Measurements from ENCODE around the gene DYDC1.

Gene DYDC1

DNA sequence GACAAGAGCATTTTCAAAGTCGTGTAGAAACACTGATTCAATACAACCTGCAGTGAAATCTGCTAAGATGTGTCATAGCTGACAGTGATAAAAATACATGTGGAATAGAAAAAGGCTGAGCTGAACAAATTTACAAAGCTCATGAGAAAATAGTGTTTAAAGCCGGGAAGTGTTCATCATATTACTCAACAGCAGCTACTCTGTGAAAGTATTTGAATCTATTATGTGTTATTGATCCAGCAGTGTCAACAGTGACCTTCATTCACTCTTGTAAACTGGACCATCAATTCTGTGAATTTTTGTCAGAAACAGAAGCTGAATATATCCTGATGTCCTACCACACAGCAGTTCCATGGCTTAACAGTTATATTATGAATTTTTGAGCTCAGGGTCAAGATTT lies 11.6 kb downstream of the DYDC1 start:
- TF ChIP-seq, protein P1, sequence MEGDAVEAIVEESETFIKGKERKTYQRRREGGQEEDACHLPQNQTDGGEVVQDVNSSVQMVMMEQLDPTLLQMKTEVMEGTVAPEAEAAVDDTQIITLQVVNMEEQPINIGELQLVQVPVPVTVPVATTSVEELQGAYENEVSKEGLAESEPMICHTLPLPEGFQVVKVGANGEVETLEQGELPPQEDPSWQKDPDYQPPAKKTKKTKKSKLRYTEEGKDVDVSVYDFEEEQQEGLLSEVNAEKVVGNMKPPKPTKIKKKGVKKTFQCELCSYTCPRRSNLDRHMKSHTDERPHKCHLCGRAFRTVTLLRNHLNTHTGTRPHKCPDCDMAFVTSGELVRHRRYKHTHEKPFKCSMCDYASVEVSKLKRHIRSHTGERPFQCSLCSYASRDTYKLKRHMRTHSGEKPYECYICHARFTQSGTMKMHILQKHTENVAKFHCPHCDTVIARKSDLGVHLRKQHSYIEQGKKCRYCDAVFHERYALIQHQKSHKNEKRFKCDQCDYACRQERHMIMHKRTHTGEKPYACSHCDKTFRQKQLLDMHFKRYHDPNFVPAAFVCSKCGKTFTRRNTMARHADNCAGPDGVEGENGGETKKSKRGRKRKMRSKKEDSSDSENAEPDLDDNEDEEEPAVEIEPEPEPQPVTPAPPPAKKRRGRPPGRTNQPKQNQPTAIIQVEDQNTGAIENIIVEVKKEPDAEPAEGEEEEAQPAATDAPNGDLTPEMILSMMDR (IDR thresholded peaks at IDR 0.05; ENCODE audit: extremely low read depth, missing control alignments): no peak
- DNase-seq (ENCODE audit: low spot score): no peak

DNA sequence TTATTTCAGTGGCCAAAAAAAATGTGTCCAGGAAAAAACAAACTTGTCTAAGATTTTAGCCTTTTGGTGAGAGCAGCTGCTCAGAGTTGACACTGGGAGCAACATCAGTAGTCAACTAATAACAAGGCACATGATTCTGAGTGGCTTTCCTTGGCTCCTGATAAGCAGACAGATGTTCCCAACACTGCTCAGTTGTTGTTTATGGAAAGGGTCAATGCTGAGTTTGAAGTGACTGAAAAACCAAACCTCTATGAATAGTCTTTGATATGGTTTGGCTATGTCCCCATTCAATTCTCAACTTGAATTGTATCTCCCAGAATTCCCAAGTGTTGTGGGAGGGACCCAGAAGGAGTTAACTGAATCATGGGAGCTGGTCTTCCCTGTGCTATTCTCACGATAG lies 12.3 kb downstream of the DYDC1 start:
- DNase-seq (ENCODE audit: low spot score): no peak
- TF ChIP-seq, protein P1 (IDR thresholded peaks at IDR 0.05; ENCODE audit: extremely low read depth, missing control alignments): no peak

DNA sequence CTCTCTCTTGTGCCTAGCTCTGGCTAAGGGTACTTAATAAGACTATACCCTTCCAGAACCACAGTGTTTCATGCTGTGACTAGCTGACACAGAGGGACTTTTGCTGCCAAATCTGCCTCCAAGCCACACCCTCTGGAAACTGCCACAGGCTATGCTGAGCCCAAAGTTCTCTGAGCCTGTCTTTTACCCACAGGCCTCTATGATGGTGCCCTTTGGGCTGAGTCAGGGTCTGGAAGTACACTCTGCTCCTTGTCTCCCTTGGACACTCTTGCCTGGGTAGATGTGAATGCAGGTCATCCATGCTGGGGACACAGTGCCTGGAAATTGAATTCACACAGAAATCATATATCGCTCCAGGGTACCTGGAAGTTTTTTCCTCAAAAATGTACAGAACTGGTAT lies 22.6 kb downstream of the DYDC1 start:
- TF ChIP-seq, protein P1 (IDR thresholded peaks at IDR 0.05; ENCODE audit: extremely low read depth, missing control alignments): no peak
- no peak for DNase-seq (ENCODE audit: low spot score)

DNA sequence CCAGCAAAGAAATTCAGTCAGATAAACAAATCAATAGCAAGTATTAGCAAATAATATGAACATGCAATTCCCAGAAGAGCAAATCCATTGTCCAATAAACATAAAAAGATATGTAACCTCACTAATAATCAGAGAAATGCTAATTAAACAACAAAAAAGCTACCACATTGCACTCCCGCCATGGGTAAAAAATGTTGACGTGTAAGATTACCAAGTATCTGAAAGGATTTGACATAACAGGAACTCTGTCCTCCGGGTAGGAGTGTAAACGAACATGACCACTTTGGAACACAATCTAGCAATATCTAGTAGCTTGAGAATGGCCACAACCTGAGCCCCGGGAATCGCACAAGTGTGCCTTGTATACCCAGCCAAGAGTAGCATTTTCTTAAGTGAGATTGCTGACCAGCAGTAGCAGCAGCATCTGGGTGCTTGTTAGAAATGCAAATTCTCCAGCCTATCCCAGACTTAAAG lies 31.6 kb downstream of the DYDC1 start:
- DNase-seq (ENCODE audit: low spot score): no peak
- TF ChIP-seq, protein P1 (IDR thresholded peaks at IDR 0.05; ENCODE audit: extremely low read depth, missing control alignments): no peak

DNA sequence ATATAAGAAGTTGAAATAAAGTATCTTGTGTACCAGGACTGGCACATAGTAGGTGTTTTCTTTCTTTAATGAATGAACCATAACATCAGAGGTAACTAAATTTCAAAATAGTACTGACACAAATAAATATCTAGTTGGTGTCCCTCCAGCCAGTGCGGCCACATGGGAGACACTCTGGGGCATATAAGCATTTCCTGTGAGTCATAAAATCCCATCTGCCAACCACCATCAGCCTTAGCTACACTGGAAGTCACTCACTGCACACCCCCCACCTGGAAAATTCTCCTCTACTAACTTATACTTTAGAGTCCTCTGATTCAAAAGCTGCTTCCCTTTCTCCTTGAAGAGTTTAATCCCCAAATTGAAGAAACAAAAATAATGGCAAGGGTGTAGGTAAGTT lies 32.5 kb downstream of the DYDC1 start:
- TF ChIP-seq, protein P1 (IDR thresholded peaks at IDR 0.05; ENCODE audit: extremely low read depth, missing control alignments): no peak
- no peak for DNase-seq (ENCODE audit: low spot score)

DNA sequence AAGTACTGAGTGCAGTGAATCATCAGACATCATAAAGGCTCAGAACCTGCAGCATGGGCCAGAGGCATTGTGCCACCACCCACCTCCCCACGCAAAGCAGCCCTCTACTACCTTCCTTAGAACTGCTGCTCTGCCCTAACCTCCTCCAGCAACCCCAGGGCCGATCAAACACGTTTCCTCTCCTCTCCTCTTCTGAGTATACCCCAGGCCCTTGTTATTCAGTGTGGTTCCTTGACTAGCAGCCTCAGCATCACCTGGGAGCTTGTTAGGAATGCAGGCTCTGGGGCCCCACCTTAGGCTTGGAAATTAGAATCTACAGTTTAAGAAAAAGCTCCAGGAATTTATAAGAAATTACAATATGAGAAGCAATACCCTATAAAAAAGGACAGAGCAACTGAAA lies 33.2 kb downstream of the DYDC1 start:
- DNase-seq (ENCODE audit: low spot score): no peak
- TF ChIP-seq, protein P1 (IDR thresholded peaks at IDR 0.05; ENCODE audit: extremely low read depth, missing control alignments): no peak

DNA sequence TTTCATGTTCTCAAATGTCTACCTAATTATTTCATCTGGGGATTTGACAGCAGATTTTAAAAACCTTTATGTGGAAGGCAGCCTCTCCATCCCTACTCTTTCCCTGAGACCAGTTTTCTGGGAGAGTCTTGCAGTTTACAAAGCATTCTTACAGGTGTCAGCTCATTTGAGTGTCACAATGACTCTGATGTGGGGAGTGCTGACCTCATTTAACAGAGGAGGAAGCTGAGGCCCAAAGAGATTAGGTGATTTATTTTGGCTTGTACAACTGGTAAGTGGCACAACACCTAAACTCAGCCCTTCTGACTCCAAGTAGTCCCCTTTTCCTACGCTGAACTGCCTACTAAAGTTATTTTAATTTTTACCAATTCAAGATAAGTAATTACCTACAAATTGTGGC lies 33.8 kb downstream of the DYDC1 start:
- TF ChIP-seq, protein P1 (IDR thresholded peaks at IDR 0.05; ENCODE audit: extremely low read depth, missing control alignments): no peak
- DNase-seq (ENCODE audit: low spot score): no peak
